A549 (cell line): ENCODE data around the gene CAMKMT. TPM values are rescaled to one million over a fixed set of nuclear protein-coding genes. Genes with fewer than 3 reads are reported as not detected.

Experiments used
- ATAC-seq, 2 experiments: fragments of 200-7000 bp in 1 of 2; fragments of >200 bp in 1 of 2; cut with Nextera tagmentation in 1 of 2; cut with Tn5 transposase in 1 of 2; 3 replicates each; pipeline versions ENCODE4 v1.8.0 to v1.9.1; 2018 to 2020; ENCODE audit warnings: mild to moderate bottlenecking in 1 of 2, moderate library complexity in 1 of 2
- CTCF ChIA-PET: fragments of 300-600 bp; sonication (Branson Sonifier 250); formaldehyde crosslinking; extraction: SDS; loops from one replicate; lab custom pipeline; 2021; ENCODE audit warnings: antibody characterized with exemption, inconsistent platforms; lab: Yijun Ruan, JAX
- POLR2A ChIA-PET: fragments of 350-600 bp; formaldehyde crosslinking; extraction: SDS; loops from one replicate; lab custom pipeline; 2021; ENCODE audit warnings: antibody characterized with exemption, inconsistent platforms; lab: Yijun Ruan, JAX
- DNase-seq, 2 experiments: peaks; one replicate each; pipeline versions ENCODE4 v3.0.0 to v3.0.0-alpha.2; 2011 to 2016; ENCODE audit warnings: low read depth in 1 of 2, low spot score in 1 of 2
- FAIRE-seq: peaks from 2 replicates; lab custom pipeline; 2011; peaks lifted over from hg19 to GRCh38; lab: Jason Lieb, UNC
- H3K27ac ChIP-seq, 2 experiments: fragments of >200 bp; sonication (Bioruptor Twin); formaldehyde crosslinking; 3 replicates each; pipeline ENCODE4 v1.5.1; 2016 to 2017
- H3K4me1 ChIP-seq: fragments of >200 bp; sonication (Bioruptor Twin); formaldehyde crosslinking; 3 replicates; pipeline ENCODE4 v1.6.1; 2016
- H3K4me2 ChIP-seq: fragments of >200 bp; sonication (Bioruptor Twin); formaldehyde crosslinking; 3 replicates; pipeline ENCODE4 v1.6.1; 2016
- H3K4me3 ChIP-seq: fragments of >200 bp; sonication (Bioruptor Twin); formaldehyde crosslinking; 3 replicates; pipeline ENCODE4 v1.5.1; 2016
- H3K9me3 ChIP-seq: fragments of >200 bp; sonication (Bioruptor Twin); formaldehyde crosslinking; 3 replicates; pipeline ENCODE4 v1.6.1; 2016
- BCL3 ChIP-seq: fragments of >200 bp; sonication (Bioruptor Twin); formaldehyde crosslinking; IDR thresholded peaks from 3 replicates; pipeline ENCODE4 v1.6.1; 2016
- CBX2 ChIP-seq: fragments of 200-600 bp; sonication (generic); IDR thresholded peaks from 2 replicates; pipeline ENCODE4 v1.6.1; 2016; ENCODE audit warnings: low read depth, mild to moderate bottlenecking, borderline replicate concordance
- CBX8 ChIP-seq: fragments of 200-600 bp; sonication (generic); IDR thresholded peaks from 2 replicates; pipeline ENCODE4 v1.6.1; 2016
- CEBPB ChIP-seq, 2 experiments: fragments of >200 bp in 1 of 2; sonication (Bioruptor Twin) in 1 of 2; formaldehyde crosslinking in 1 of 2; IDR thresholded peaks; 2 replicates each; pipeline ENCODE4 v1.6.1; 2012 to 2016
- CTCF ChIP-seq: fragments of >200 bp; sonication (Bioruptor Twin); formaldehyde crosslinking; IDR thresholded peaks from 3 replicates; pipeline ENCODE4 v1.5.1; 2016
- EHF ChIP-seq: fragments of 250-450 bp; sonication (Bioruptor Pico); IDR thresholded peaks from 2 replicates; pipeline ENCODE4 v1.5.0; 2020; ENCODE audit warnings: mild to moderate bottlenecking
- EHMT2 ChIP-seq: fragments of 200-600 bp; sonication (generic); IDR thresholded peaks from 2 replicates; pipeline ENCODE4 v1.6.1; 2016; ENCODE audit warnings: antibody characterized with exemption, low read depth, mild to moderate bottlenecking, moderate library complexity
- FOSB ChIP-seq: fragments of 250-450 bp; sonication (Bioruptor Pico); IDR thresholded peaks from 2 replicates; pipeline ENCODE4 v1.5.0; 2020; ENCODE audit warnings: mild to moderate bottlenecking, moderate library complexity
- FOXS1 ChIP-seq: fragments of 250-450 bp; sonication (Bioruptor Pico); IDR thresholded peaks from 2 replicates; pipeline ENCODE4 v1.5.0; 2020; ENCODE audit warnings: mild to moderate bottlenecking, moderate library complexity
- GATA3 ChIP-seq: IDR thresholded peaks from 2 replicates; pipeline ENCODE4 v1.6.1; 2012; ENCODE audit warnings: borderline replicate concordance
- HEYL ChIP-seq: fragments of 250-450 bp; sonication (Bioruptor Pico); IDR thresholded peaks from 2 replicates; pipeline ENCODE4 v1.8.0; 2021; ENCODE audit warnings: mild to moderate bottlenecking, moderate library complexity
- HOXA7 ChIP-seq: fragments of 250-450 bp; sonication (Bioruptor Pico); IDR thresholded peaks from 2 replicates; pipeline ENCODE4 v1.5.0; 2020; ENCODE audit warnings: mild to moderate bottlenecking, moderate library complexity
- HOXB13 ChIP-seq: fragments of 250-450 bp; sonication (Bioruptor Pico); IDR thresholded peaks from 2 replicates; pipeline ENCODE4 v1.5.0; 2020; ENCODE audit warnings: low read depth, mild to moderate bottlenecking, moderate library complexity
- MAFK ChIP-seq: fragments of 450-650 bp; IDR thresholded peaks from 2 replicates; pipeline ENCODE4 v1.6.1; 2014; ENCODE audit not compliant: partially characterized antibody
- MAZ ChIP-seq: fragments of 150-350 bp; IDR thresholded peaks from 2 replicates; pipeline ENCODE4 v1.6.1; 2014; ENCODE audit warnings: antibody characterized with exemption, low read depth, low read length, borderline replicate concordance
- MYC ChIP-seq: IDR thresholded peaks from 2 replicates; pipeline ENCODE4 v1.6.1; 2012; ENCODE audit warnings: mild to moderate bottlenecking, inconsistent platforms, low read length, improper control_type of control experiment, borderline replicate concordance
- PHF8 ChIP-seq: fragments of 200-600 bp; sonication (generic); IDR thresholded peaks from 2 replicates; pipeline ENCODE4 v1.6.1; 2016; ENCODE audit warnings: low read depth, mild to moderate bottlenecking, antibody characterized with exemption, moderate library complexity, borderline replicate concordance
- POLR2AphosphoS2 ChIP-seq: conservative IDR thresholded peaks from 2 replicates; pipeline ENCODE4 v1.6.1; 2012; ENCODE audit warnings: low read length, improper control_type of control experiment, inconsistent platforms
- RCOR1 ChIP-seq: fragments of 150-350 bp; IDR thresholded peaks from 2 replicates; pipeline ENCODE4 v1.6.1; 2014; ENCODE audit warnings: antibody characterized with exemption, low read length, low read depth
- RFX5 ChIP-seq: fragments of 450-650 bp; IDR thresholded peaks from 2 replicates; pipeline ENCODE4 v1.7.1; 2014; ENCODE audit warnings: antibody characterized with exemption, mild to moderate bottlenecking, moderate library complexity
- RNF2 ChIP-seq: fragments of 200-600 bp; sonication (generic); IDR thresholded peaks from 2 replicates; pipeline ENCODE4 v1.6.1; 2016; ENCODE audit warnings: low read depth, mild to moderate bottlenecking, antibody characterized with exemption, moderate library complexity, borderline replicate concordance
- SREBF2 ChIP-seq: fragments of 450-650 bp; IDR thresholded peaks from 2 replicates; pipeline ENCODE4 v1.6.1; 2014; ENCODE audit warnings: mild to moderate bottlenecking, moderate library complexity
- WGBS: methylation state at CpG from one replicate; pipeline ENCODE4 v1.1.6; 2017; ENCODE audit errors: missing lambda C conversion rate; 5-methylcytosine and 5-hydroxymethylcytosine counted together
- polyA plus RNA-seq, 4 experiments: library from polyadenylated mRNA; depleted of rRNA in 3 of 4; stranded (reverse); fragments of >200 nt; fragmentation: RNase III in 1 of 4; extraction: RNeasy Plus Mini Kit Qiagen cat#74134 plus additional on column Dnase treatment in 1 of 4; gene quantifications; 2 replicates in 3 of 4; 3 replicates in 1 of 4; pipeline ENCODE4 v1.2.3, GENCODE V29; 2011 to 2017
- TF ChIP-seq, protein P1 (sequence below): fragments of 150-350 bp; IDR thresholded peaks from 2 replicates; pipeline ENCODE4 v1.6.1; 2014; ENCODE audit warnings: low read depth, mild to moderate bottlenecking, low read length
- TF ChIP-seq, protein P2 (sequence below): fragments of 250-450 bp; sonication (Bioruptor Pico); IDR thresholded peaks from 2 replicates; pipeline ENCODE4 v1.5.0; 2021; ENCODE audit warnings: mild to moderate bottlenecking, moderate library complexity, borderline replicate concordance
- TF ChIP-seq, protein P3 (sequence below): fragments of >200 bp; sonication (Bioruptor Twin); formaldehyde crosslinking; IDR thresholded peaks from 2 replicates; pipeline ENCODE4 v1.6.1; 2016

The CAMKMT gene
- polyA plus RNA-seq, 2 of the 4 experiments (the other 2 are of a cell fraction) = 6.5 to 15.7 TPM

DNA sequence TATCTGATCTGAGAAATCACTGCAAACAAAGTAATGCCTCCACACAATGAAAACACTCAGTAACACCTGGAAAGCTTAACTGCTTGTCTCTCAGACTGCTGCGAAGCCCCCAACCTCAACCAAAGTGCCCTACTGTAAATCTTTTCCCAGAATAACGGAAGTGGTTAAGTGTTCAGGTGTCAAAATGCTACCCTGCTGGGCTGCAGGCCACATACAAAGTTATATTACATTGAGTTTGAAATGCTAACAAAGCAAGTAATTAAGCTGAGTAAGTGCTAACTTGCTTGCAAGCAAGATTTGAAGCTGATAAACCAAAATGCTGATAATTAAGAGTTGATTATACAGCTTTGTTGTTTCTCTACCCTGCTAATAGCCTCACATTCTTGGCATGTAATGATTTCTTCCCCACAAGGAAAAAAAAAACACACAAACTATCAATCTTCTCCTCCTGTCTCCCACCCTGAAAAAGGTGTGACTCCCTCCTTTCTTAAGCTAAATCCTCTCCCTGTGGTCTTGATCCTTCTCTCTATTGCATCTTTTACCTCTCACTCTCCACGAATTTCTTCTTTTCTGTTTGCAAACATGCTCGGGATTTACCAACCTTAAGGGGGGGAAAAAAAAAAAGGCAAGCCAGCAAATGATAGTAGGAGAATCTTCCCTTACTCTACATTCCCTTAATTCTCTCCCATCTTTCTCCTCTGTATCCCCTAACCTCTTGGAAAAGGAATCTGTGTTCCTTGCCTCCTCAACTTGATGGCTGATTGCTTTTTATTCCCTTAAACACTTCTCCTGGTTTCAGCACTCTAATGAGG, 312.9 kb downstream of the CAMKMT start:
- H3K9me3 ChIP-seq = no peaks in the 10 kb centered on the region
- no peak for DNase-seq
- H3K4me1 ChIP-seq = no peaks in the 10 kb centered on the region
- 50% methylated on average over 4 of the region's 4 CpGs for WGBS
- no peak overlapping the region for H3K4me3 ChIP-seq
- no peak for ATAC-seq
- POLR2A ChIA-PET = no interaction called here
- FAIRE-seq = no peak
- TF ChIP-seq CEBPB (IDR thresholded peaks at IDR 0.05) (no peak), HOXA7 (CRISPR knock-in tag) (no peak), RCOR1 (no peak), FOXS1 (CRISPR knock-in tag) (no peak), MAFK (no peak), SREBF2 (no peak), BCL3 (no peak), CBX8 (no peak), CBX2 (no peak), HOXB13 (CRISPR knock-in tag) (no peak), CTCF (no peak), GATA3 (no peak), RNF2 (no peak), PHF8 (no peak)
- TF ChIP-seq, protein P1, sequence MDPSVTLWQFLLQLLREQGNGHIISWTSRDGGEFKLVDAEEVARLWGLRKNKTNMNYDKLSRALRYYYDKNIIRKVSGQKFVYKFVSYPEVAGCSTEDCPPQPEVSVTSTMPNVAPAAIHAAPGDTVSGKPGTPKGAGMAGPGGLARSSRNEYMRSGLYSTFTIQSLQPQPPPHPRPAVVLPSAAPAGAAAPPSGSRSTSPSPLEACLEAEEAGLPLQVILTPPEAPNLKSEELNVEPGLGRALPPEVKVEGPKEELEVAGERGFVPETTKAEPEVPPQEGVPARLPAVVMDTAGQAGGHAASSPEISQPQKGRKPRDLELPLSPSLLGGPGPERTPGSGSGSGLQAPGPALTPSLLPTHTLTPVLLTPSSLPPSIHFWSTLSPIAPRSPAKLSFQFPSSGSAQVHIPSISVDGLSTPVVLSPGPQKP = no peak
- TF ChIP-seq, protein P2, sequence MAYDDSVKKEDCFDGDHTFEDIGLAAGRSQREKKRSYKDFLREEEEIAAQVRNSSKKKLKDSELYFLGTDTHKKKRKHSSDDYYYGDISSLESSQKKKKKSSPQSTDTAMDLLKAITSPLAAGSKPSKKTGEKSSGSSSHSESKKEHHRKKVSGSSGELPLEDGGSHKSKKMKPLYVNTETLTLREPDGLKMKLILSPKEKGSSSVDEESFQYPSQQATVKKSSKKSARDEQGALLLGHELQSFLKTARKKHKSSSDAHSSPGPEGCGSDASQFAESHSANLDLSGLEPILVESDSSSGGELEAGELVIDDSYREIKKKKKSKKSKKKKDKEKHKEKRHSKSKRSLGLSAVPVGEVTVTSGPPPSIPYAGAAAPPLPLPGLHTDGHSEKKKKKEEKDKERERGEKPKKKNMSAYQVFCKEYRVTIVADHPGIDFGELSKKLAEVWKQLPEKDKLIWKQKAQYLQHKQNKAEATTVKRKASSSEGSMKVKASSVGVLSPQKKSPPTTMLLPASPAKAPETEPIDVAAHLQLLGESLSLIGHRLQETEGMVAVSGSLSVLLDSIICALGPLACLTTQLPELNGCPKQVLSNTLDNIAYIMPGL (CRISPR knock-in tag) = no peak
- TF ChIP-seq, protein P3, sequence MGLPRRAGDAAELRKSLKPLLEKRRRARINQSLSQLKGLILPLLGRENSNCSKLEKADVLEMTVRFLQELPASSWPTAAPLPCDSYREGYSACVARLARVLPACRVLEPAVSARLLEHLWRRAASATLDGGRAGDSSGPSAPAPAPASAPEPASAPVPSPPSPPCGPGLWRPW = no peak
- no peak overlapping the region for H3K4me2 ChIP-seq
- CTCF ChIA-PET = interaction anchor here (0.5 to 1.5 kb wide), 5 partner anchors 30 to 281 kb away, joined by 3 to 5 read pairs (median 3); no protein-coding TSS in a partner anchor
- H3K27ac ChIP-seq = no peak overlapping the region

DNA sequence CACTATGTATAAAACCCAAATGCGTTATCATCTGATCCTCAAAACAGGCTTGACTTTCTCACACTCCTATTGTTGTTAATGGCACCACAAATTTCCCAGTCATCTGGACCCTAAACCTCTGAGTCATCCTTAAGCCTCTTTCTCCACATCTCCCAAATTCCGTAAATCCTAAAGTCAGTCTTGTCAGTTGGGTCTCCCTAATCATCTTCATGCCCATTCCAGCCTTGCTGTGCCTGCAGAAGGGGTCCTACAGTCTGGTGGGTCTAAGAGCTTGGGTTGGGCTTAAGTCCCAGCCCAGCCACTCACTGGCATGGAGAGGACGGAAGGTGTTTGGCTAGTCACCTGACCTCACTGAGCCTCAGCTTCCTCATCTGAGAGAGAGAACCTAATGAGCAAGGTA, 314.6 kb downstream of the CAMKMT start:
- CTCF ChIA-PET = interaction anchor here (0.6 to 0.9 kb wide), 2 partner anchors 23 to 197 kb away, joined by 3 read pairs; no protein-coding TSS in a partner anchor
- FAIRE-seq = no peak
- POLR2A ChIA-PET = no interaction called here
- ATAC-seq = no peak
- Histone ChIP-seq H3K9me3 (no peaks in the 10 kb centered on the region), H3K4me1 (no peaks in the 10 kb centered on the region), H3K4me3 (no peak overlapping the region), H3K27ac (no peak overlapping the region), H3K4me2 (no peak overlapping the region)
- DNase-seq = no peak
- WGBS = 93% methylated on average over 3 of the region's 3 CpGs
- no peak for TF ChIP-seq MYC
- no peak for TF ChIP-seq RFX5
- no peak for TF ChIP-seq CTCF
- TF ChIP-seq POLR2AphosphoS2 = no peak
- no peak for TF ChIP-seq EHF
- TF ChIP-seq EHMT2 = no peak
- TF ChIP-seq CBX2 = no peak
- TF ChIP-seq HOXA7 (CRISPR knock-in tag) = no peak
- no peak for TF ChIP-seq SREBF2
- TF ChIP-seq HEYL = no peak
- TF ChIP-seq, protein P3 = no peak
- TF ChIP-seq MAZ = no peak
- no peak for TF ChIP-seq FOSB (CRISPR knock-in tag)
